ENCODE data around the gene STK33. TPM values are rescaled to one million over a fixed set of nuclear protein-coding genes. Genes with fewer than 3 reads are reported as not detected.

STK33 gene
- total and polyA plus RNA-seq, 2 of the 13 experiments (the other 11 are each of a cell fraction or from before 2014, with no cell fraction given) = 2.7 to 12.6 TPM

GRCh38 chr11:8543278-8543677 lies 50.8 kb downstream of the STK33 start (continued):
- TF ChIP-seq ZNF557 (CRISPR knock-in tag; IDR thresholded peaks at IDR 0.05) (no peak), NR2C2 (CRISPR knock-in tag; IDR thresholded peaks at IDR 0.05; ENCODE audit: borderline replicate concordance) (no peak), BRCA1 (CRISPR knock-in tag; IDR thresholded peaks at IDR 0.05) (no peak), DMAP1 (CRISPR knock-in tag; IDR thresholded peaks at IDR 0.05) (no peak), RFX5 (IDR thresholded peaks at IDR 0.05; ENCODE audit: low read depth, low read length) (no peak), ZSCAN31 (CRISPR knock-in tag; IDR thresholded peaks at IDR 0.05; ENCODE audit: low read depth) (no peak), ZNF569 (CRISPR knock-in tag; IDR thresholded peaks at IDR 0.05; ENCODE audit: borderline replicate concordance) (no peak), ATF6 (CRISPR knock-in tag; conservative IDR thresholded peaks at IDR 0.05) (no peak), JDP2 (CRISPR knock-in tag; IDR thresholded peaks at IDR 0.05; ENCODE audit: borderline replicate concordance) (no peak), SALL2 (CRISPR knock-in tag; IDR thresholded peaks at IDR 0.05) (no peak), ZNF574 (CRISPR knock-in tag; IDR thresholded peaks at IDR 0.05) (no peak), CENPT (CRISPR knock-in tag; IDR thresholded peaks at IDR 0.05; ENCODE audit: low read depth) (no peak)
- TF ChIP-seq, protein P1, sequence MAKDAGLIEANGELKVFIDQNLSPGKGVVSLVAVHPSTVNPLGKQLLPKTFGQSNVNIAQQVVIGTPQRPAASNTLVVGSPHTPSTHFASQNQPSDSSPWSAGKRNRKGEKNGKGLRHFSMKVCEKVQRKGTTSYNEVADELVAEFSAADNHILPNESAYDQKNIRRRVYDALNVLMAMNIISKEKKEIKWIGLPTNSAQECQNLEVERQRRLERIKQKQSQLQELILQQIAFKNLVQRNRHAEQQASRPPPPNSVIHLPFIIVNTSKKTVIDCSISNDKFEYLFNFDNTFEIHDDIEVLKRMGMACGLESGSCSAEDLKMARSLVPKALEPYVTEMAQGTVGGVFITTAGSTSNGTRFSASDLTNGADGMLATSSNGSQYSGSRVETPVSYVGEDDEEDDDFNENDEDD (CRISPR knock-in tag; IDR thresholded peaks at IDR 0.05; ENCODE audit: borderline replicate concordance) = no peak
- TF ChIP-seq, protein P2, sequence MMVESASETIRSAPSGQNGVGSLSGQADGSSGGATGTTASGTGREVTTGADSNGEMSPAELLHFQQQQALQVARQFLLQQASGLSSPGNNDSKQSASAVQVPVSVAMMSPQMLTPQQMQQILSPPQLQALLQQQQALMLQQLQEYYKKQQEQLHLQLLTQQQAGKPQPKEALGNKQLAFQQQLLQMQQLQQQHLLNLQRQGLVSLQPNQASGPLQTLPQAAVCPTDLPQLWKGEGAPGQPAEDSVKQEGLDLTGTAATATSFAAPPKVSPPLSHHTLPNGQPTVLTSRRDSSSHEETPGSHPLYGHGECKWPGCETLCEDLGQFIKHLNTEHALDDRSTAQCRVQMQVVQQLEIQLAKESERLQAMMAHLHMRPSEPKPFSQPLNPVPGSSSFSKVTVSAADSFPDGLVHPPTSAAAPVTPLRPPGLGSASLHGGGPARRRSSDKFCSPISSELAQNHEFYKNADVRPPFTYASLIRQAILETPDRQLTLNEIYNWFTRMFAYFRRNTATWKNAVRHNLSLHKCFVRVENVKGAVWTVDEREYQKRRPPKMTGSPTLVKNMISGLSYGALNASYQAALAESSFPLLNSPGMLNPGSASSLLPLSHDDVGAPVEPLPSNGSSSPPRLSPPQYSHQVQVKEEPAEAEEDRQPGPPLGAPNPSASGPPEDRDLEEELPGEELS (CRISPR knock-in tag; IDR thresholded peaks at IDR 0.05) = no peak
